Measurements from ENCODE around the gene C10orf67.

The C10orf67 gene

GRCh38 chr10:23280419-23281043, 64.1 kb downstream of the C10orf67 start:
- TF ChIP-seq GATA2 (IDR thresholded peaks at IDR 0.05; ENCODE audit: low read depth, low read length) (no peak), GATA3 (IDR thresholded peaks at IDR 0.05; ENCODE audit: low read depth, low read length) (no peak)

- no peak for TF ChIP-seq GATA3 (IDR thresholded peaks at IDR 0.05; ENCODE audit: low read depth, low read length)
- TF ChIP-seq GATA2 (IDR thresholded peaks at IDR 0.05; ENCODE audit: low read depth, low read length): no peak
Observed at GRCh38 chr10:23275355-23275754, 69.2 kb downstream of the C10orf67 start.

GRCh38 chr10:23270531-23270930, 74.1 kb downstream of the C10orf67 start:
- TF ChIP-seq GATA3 (IDR thresholded peaks at IDR 0.05; ENCODE audit: low read depth, low read length): no peak
- no peak for TF ChIP-seq GATA2 (IDR thresholded peaks at IDR 0.05; ENCODE audit: low read depth, low read length)

- TF ChIP-seq GATA3 (IDR thresholded peaks at IDR 0.05; ENCODE audit: low read depth, low read length) (no peak), GATA2 (IDR thresholded peaks at IDR 0.05; ENCODE audit: low read depth, low read length) (no peak)
Observed at GRCh38 chr10:23263441-23264164, 81.0 kb downstream of the C10orf67 start.

- TF ChIP-seq GATA3 (IDR thresholded peaks at IDR 0.05; ENCODE audit: low read depth, low read length) (no peak), GATA2 (IDR thresholded peaks at IDR 0.05; ENCODE audit: low read depth, low read length) (no peak)
Observed at GRCh38 chr10:23262928-23263327, 81.7 kb downstream of the C10orf67 start.

- no peak for TF ChIP-seq GATA2 (IDR thresholded peaks at IDR 0.05; ENCODE audit: low read depth, low read length)
- TF ChIP-seq GATA3 (IDR thresholded peaks at IDR 0.05; ENCODE audit: low read depth, low read length): no peak
Observed at GRCh38 chr10:23258516-23258915, 86.1 kb downstream of the C10orf67 start.

- TF ChIP-seq GATA2 (IDR thresholded peaks at IDR 0.05; ENCODE audit: low read depth, low read length): no peak
- no peak for TF ChIP-seq GATA3 (IDR thresholded peaks at IDR 0.05; ENCODE audit: low read depth, low read length)
Observed at GRCh38 chr10:23253780-23254179, 90.8 kb downstream of the C10orf67 start.

- TF ChIP-seq GATA2 (IDR thresholded peaks at IDR 0.05; ENCODE audit: low read depth, low read length) (no peak), GATA3 (IDR thresholded peaks at IDR 0.05; ENCODE audit: low read depth, low read length) (no peak)
Observed at GRCh38 chr10:23238015-23238414, 106.6 kb downstream of the C10orf67 start.

GRCh38 chr10:23230582-23230981, 114.0 kb downstream of the C10orf67 start:
- TF ChIP-seq GATA2 (IDR thresholded peaks at IDR 0.05; ENCODE audit: low read depth, low read length) (no peak), GATA3 (IDR thresholded peaks at IDR 0.05; ENCODE audit: low read depth, low read length) (no peak)

GRCh38 chr10:23217471-23217870, 127.1 kb downstream of the C10orf67 start:
- TF ChIP-seq GATA3 (IDR thresholded peaks at IDR 0.05; ENCODE audit: low read depth, low read length) (no peak), GATA2 (IDR thresholded peaks at IDR 0.05; ENCODE audit: low read depth, low read length) (no peak)

GRCh38 chr10:23205972-23206642, 138.5 kb downstream of the C10orf67 start:
- no peak for TF ChIP-seq GATA3 (IDR thresholded peaks at IDR 0.05; ENCODE audit: low read depth, low read length)
- TF ChIP-seq GATA2 (IDR thresholded peaks at IDR 0.05; ENCODE audit: low read depth, low read length): no peak

GRCh38 chr10:23204773-23205172, 139.8 kb downstream of the C10orf67 start:
- no peak for TF ChIP-seq GATA2 (IDR thresholded peaks at IDR 0.05; ENCODE audit: low read depth, low read length)
- no peak for TF ChIP-seq GATA3 (IDR thresholded peaks at IDR 0.05; ENCODE audit: low read depth, low read length)

GRCh38 chr10:23203369-23204325, 140.9 kb downstream of the C10orf67 start:
- TF ChIP-seq GATA2 (IDR thresholded peaks at IDR 0.05; ENCODE audit: low read depth, low read length) (no peak), GATA3 (IDR thresholded peaks at IDR 0.05; ENCODE audit: low read depth, low read length) (no peak)

- TF ChIP-seq GATA3 (IDR thresholded peaks at IDR 0.05; ENCODE audit: low read depth, low read length) (no peak), GATA2 (IDR thresholded peaks at IDR 0.05; ENCODE audit: low read depth, low read length) (no peak)
Observed at GRCh38 chr10:23202779-23203178, 141.8 kb downstream of the C10orf67 start.
